T-helper 22 cell (primary cell): ENCODE data around the gene ATP2B1.
"Not testable (repeated sequence)": the region's sequence is repeated elsewhere in the genome, so short reads cannot be mapped to it uniquely, and the experiment has no call there.

Experiments used
- DNase-seq: peaks from one replicate; pipeline ENCODE4 v3.0.0-alpha.2; 2020; ENCODE audit warnings: low read depth

The ATP2B1 gene

GRCh38 chr12:89712706-89713105, 4.1 kb upstream of the ATP2B1 start:
- DNase-seq, result no peak

GRCh38 chr12:89710873-89711750, 2.5 kb upstream of the ATP2B1 start:
- no peak for DNase-seq

GRCh38 chr12:89709995-89710872, 1.6 kb upstream of the ATP2B1 start:
- DNase-seq, result no peak

GRCh38 chr12:89709157-89709994, 738 bp upstream of the ATP2B1 start:
- DNase-seq, result peak; percentile 99

GRCh38 chr12:89707703-89708564, 704 bp downstream of the ATP2B1 start:
- peak; percentile 9 for DNase-seq

GRCh38 chr12:89706986-89707702, 1.5 kb downstream of the ATP2B1 start:
- DNase-seq, result peak; percentile 1

- no peak for DNase-seq
Observed at GRCh38 chr12:89706551-89706950, 2.1 kb downstream of the ATP2B1 start.

- no peak for DNase-seq
Observed at GRCh38 chr12:89704457-89704856, 4.2 kb downstream of the ATP2B1 start.

- DNase-seq, result no peak
Observed at GRCh38 chr12:89703768-89704167, 4.9 kb downstream of the ATP2B1 start.

- DNase-seq, result no peak
Observed at GRCh38 chr12:89702503-89702902, 6.1 kb downstream of the ATP2B1 start.

- no peak for DNase-seq
Observed at GRCh38 chr12:89701606-89702206, 6.9 kb downstream of the ATP2B1 start.

- no peak for DNase-seq
Observed at GRCh38 chr12:89700191-89700810, 8.3 kb downstream of the ATP2B1 start.

- DNase-seq, result no peak
Observed at GRCh38 chr12:89698607-89699006, 10.0 kb downstream of the ATP2B1 start.

GRCh38 chr12:89697728-89698127, 10.9 kb downstream of the ATP2B1 start:
- DNase-seq, result not testable (repeated sequence)

GRCh38 chr12:89697296-89697695, 11.3 kb downstream of the ATP2B1 start:
- no peak for DNase-seq

GRCh38 chr12:89695830-89696229, 12.8 kb downstream of the ATP2B1 start:
- DNase-seq, result no peak

- no peak for DNase-seq
Observed at GRCh38 chr12:89695100-89695499, 13.5 kb downstream of the ATP2B1 start.

GRCh38 chr12:89694542-89694941, 14.1 kb downstream of the ATP2B1 start:
- no peak for DNase-seq

GRCh38 chr12:89693639-89694202, 14.9 kb downstream of the ATP2B1 start:
- no peak for DNase-seq
